Hepatocyte (in vitro differentiated cells): ENCODE measurements around the gene ZRSR2.

Experiments used
- CTCF ChIP-seq: fragments of 200-600 bp; sonication (generic); IDR thresholded peaks from 2 replicates; pipeline ENCODE4 v1.5.1; 2016; ENCODE audit warnings: antibody characterized with exemption, mild to moderate bottlenecking; ENCODE audit not compliant: poor library complexity
- EZH2 ChIP-seq: fragments of 200-600 bp; sonication (generic); IDR thresholded peaks from 2 replicates; pipeline ENCODE4 v1.6.1; 2016; ENCODE audit warnings: antibody characterized with exemption, mild to moderate bottlenecking, borderline replicate concordance

GRCh38 chrX:15853586-15854079 lies 63.3 kb downstream of the ZRSR2 start:
- TF ChIP-seq CTCF (no peak), EZH2 (no peak)
